ENCODE measurements around the gene TEAD1.

DNA sequence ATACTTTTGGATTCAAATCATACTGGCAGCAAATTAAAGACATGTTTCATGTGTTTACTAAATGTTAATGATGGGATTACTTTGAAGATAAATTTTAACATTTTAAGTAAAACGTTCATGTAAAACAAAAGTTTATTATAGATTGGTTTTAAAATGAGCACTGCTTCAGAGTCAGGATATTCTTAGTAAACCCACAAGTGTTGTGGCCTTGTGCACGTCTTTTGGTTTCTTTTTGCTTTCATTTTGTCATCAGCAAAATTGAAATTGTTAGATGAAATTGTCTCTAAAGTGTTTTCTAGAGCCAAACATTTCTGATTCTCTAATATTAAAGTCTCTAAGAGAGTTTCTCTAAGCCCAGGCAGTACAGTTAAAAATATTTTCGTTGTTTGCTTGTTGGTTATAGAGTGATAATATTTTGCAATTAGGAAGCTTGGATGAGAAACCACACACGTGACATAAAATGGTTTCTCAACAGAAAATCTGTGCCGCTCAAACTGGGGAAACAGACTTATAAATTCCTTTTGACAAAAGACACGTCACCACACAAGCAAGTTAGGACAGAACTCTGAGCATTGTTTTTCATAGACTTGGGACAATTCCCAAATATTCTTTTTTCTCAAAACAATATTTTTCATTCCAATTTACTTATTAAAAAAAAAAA lies 164.4 kb downstream of the TEAD1 start:
- TF ChIP-seq EP300 (IDR thresholded peaks at IDR 0.05), result no peak
- TF ChIP-seq, protein P1, sequence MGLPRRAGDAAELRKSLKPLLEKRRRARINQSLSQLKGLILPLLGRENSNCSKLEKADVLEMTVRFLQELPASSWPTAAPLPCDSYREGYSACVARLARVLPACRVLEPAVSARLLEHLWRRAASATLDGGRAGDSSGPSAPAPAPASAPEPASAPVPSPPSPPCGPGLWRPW (IDR thresholded peaks at IDR 0.05), result no peak
- TF ChIP-seq, protein P2, sequence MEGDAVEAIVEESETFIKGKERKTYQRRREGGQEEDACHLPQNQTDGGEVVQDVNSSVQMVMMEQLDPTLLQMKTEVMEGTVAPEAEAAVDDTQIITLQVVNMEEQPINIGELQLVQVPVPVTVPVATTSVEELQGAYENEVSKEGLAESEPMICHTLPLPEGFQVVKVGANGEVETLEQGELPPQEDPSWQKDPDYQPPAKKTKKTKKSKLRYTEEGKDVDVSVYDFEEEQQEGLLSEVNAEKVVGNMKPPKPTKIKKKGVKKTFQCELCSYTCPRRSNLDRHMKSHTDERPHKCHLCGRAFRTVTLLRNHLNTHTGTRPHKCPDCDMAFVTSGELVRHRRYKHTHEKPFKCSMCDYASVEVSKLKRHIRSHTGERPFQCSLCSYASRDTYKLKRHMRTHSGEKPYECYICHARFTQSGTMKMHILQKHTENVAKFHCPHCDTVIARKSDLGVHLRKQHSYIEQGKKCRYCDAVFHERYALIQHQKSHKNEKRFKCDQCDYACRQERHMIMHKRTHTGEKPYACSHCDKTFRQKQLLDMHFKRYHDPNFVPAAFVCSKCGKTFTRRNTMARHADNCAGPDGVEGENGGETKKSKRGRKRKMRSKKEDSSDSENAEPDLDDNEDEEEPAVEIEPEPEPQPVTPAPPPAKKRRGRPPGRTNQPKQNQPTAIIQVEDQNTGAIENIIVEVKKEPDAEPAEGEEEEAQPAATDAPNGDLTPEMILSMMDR (IDR thresholded peaks at IDR 0.05), result no peak

Data from A549 (cell line).